Pancreas (tissue), 10 donors: ENCODE data around the gene PPP1R26. TPM values are rescaled to one million over a fixed set of nuclear protein-coding genes. Genes with fewer than 3 reads are reported as not detected.

Experiments
- ATAC-seq, 4 donors: fragments of 200-7000 bp; cut with Tn5 transposase; one replicate each; pipeline versions ENCODE4 v1.8.0 to v1.9.1; 2020; ENCODE audit warnings: mild to moderate bottlenecking in 4 of 4, moderate library complexity in 4 of 4
- DNase-seq, 6 donors: peaks; one replicate each; pipeline ENCODE4 v3.0.0-alpha.2; 2020
- FAIRE-seq: peaks from 2 replicates; lab custom pipeline; 2012; peaks lifted over from hg19 to GRCh38; lab: Jason Lieb, UNC
- H3K27ac ChIP-seq, 4 donors: fragments of 200-600 bp; sonication (generic); 1 replicate in 3 of 4; 2 replicates in 1 of 4; pipeline versions ENCODE4 v1.5.0 to v1.8.0; 2020
- H3K27me3 ChIP-seq, 4 donors: fragments of 200-600 bp; one replicate each; pipeline ENCODE4 v1.8.0; 2021
- H3K36me3 ChIP-seq, 3 donors: fragments of 200-600 bp; sonication (generic) in 1 of 3; one replicate each; pipeline versions ENCODE4 v1.5.0 to v1.8.0; 2020 to 2021
- H3K4me1 ChIP-seq, 3 donors: fragments of 200-600 bp; one replicate each; pipeline ENCODE4 v1.8.0; 2021
- H3K4me3 ChIP-seq, 4 donors: fragments of 200-600 bp; sonication (generic) in 2 of 4; one replicate each; pipeline versions ENCODE4 v1.5.0 to v1.8.0; 2020 to 2021
- H3K9me3 ChIP-seq, 4 donors: fragments of 200-600 bp; one replicate each; pipeline ENCODE4 v1.8.0; 2021
- CTCF ChIP-seq, 4 donors: fragments of 200-600 bp; sonication (generic) in 3 of 4; IDR thresholded peaks; one replicate each; pipeline versions ENCODE4 v1.5.0 to v1.8.0; 2021; ENCODE audit warnings: antibody characterized with exemption in 4 of 4
- WGBS, 2 donors: extraction: QIAGEN DNeasy Blood & Tissue Kit; methylation state at CpG; one replicate each; pipeline ENCODE4 v1.1.7; 2013; 5-methylcytosine and 5-hydroxymethylcytosine counted together
- intact Hi-C, 3 donors: fragments of 100-400 bp; cut with DNase I; formaldehyde crosslinking; loops; one replicate each; pipeline versions ENCODE4 v1.11.1 to v1.14.2; 2022
- polyA plus RNA-seq, 2 donors: library from polyadenylated mRNA; stranded (reverse); fragments of 200-250 nt; gene quantifications; one replicate each; pipeline ENCODE4 v1.2.3, GENCODE V29; 2013
- total RNA-seq, 6 donors: library from RNA; stranded (reverse); fragmentation: NEBNext Ultra II Directional in 4 of 6; extraction: Animal tissue kit (Norgen Biotek cat#: 25700) in 4 of 6; gene quantifications; one replicate each; pipeline versions ENCODE4 v1.2.1 to v1.2.4, GENCODE V29; 2021 to 2023
- donor health status: healthy with polysubstance abuse.
- donor health status: DM: no; HTN: no; CAD: no; lungs with moderate emphysema.
- donor health status: DM: no; HTN: no; CAD: no.
- donor health status: control.
- donor health status: control.
- donor health status: Bipolar disorder and iron deficiency.
- donor health status: DM: yes; HTN: yes; CAD: no.
- donor health status: DM: no; HTN: no; CAD: no.
- donor health status: DM: no; HTN: no; CAD: no.
- donor health status: DM: yes; HTN: yes; CAD: no.

Gene PPP1R26
- total and polyA plus RNA-seq, 8 donors, result 9.4 to 20.0 (median 12.4) TPM

DNA sequence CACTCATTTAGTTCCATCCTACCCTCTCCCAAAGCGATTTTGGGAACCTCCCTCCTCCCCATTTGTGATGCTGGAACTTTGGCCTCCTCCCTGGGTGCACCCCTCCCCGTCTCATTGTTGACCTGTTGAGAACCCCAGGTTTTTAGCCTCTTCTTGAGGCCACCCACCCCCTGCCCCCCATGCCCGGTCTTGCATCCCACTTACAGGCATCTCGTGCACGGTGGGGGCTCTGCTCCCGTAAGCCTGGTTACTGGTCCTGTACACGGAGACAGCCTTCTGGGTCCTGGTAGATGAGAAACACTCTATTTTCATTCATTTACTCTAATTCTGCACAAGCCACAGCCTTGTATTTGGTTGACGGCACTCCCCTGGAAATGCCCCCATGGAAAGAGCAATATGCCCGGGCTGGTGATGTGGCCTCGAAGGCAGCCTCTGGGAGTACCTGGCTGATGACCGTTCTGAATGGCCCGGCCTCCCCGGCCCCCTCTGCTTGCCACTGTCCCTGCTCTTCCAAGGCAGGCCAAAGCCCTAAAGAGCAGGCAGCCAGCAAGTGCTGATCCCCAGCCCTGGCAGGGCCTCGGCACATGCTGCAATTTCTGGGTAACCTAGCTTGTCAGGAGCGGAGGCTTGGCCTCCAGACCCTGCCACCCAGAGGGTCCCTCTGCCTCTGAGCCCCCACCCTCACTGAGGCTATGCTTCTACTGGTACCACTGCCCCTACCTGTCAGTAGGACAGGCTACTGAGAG lies 19.0 kb downstream of the PPP1R26 start:
- Histone ChIP-seq H3K27ac (peak overlapping the region in 1 of 4 donors; percentile 55), H3K27me3 (no peaks in the 10 kb centered on the region), H3K4me1 (peaks cover 0 to 11% (median 3%) of the 10 kb centered on the region in 3 donors), H3K9me3 (no peaks in the 10 kb centered on the region), H3K4me3 (peak overlapping the region in 1 of 4 donors; percentile 98), H3K36me3 (peaks cover 0 to 3% (median 2%) of the 10 kb centered on the region in 3 donors)
- ATAC-seq, result no peak
- intact Hi-C loops, result no loop called here
- peak in 2 of 6 donors; percentile 39 to 62 for DNase-seq
- no peak for TF ChIP-seq CTCF (IDR thresholded peaks at IDR 0.05)
- no peak for FAIRE-seq
- 72 to 82% methylated on average over 15 of the region's 15 CpGs for WGBS, 2 donors

- no peak for FAIRE-seq
- Histone ChIP-seq H3K4me3 (peak overlapping the region; percentile 86 to 98 (median 90)), H3K4me1 (peaks cover 0 to 11% (median 3%) of the 10 kb centered on the region in 3 donors), H3K27ac (peak overlapping the region; percentile 55 to 75 (median 70)), H3K36me3 (peaks cover 2 to 12% (median 7%) of the 10 kb centered on the region in 3 donors), H3K27me3 (no peaks in the 10 kb centered on the region), H3K9me3 (no peaks in the 10 kb centered on the region)
- ATAC-seq, result peak; percentile 88 to 94 (median 90)
- intact Hi-C loops, result no loop called here
- peak; percentile 95 to 99 (median 96) for DNase-seq
- 0 to 1% methylated on average over 47 to 58 of the region's 58 CpGs for WGBS, 2 donors
- no peak for TF ChIP-seq CTCF (IDR thresholded peaks at IDR 0.05)
Observed at GRCh38 chr9:135499326-135500070, 19.9 kb downstream of the PPP1R26 start.

DNA sequence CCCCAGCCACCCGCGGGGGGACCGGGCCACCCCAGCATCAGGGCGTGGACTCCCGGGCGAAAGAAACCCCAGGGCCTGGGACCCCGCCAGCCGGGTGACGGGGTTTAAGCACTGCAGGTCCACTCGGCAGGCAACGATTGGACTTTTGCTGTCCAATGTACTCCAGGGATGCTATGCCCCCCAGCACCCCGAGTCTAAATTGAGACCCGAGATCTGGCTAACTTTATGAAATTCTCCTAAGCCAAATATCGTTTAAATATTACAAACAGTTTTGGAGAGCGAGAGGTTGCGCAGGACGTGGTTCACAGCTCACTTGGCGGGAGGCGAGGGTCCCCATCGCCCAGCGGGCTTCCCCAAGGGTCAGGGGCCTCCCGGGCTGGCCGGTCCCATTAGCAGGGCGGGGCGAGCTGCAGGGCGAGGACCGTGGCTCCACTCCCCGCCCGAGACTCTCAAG lies 20.5 kb downstream of the PPP1R26 start:
- FAIRE-seq, result no peak
- Histone ChIP-seq H3K4me3 (peak overlapping the region; percentile 86 to 98 (median 90)), H3K27me3 (no peaks in the 10 kb centered on the region), H3K9me3 (no peaks in the 10 kb centered on the region), H3K36me3 (peaks cover 2 to 12% (median 7%) of the 10 kb centered on the region in 3 donors), H3K27ac (peak overlapping the region; percentile 55 to 75 (median 70)), H3K4me1 (peaks cover 0 to 11% (median 3%) of the 10 kb centered on the region in 3 donors)
- WGBS, 2 donors, result 0% methylated on average over 26 to 29 of the region's 29 CpGs
- no peak for DNase-seq
- TF ChIP-seq CTCF (IDR thresholded peaks at IDR 0.05), result no peak
- intact Hi-C loops, result no loop called here
- ATAC-seq, result peak in 3 of 4 donors; percentile 16 to 31 (median 22)

- peak within 1 kb of the TSS; percentile 86 to 98 (median 90) for H3K4me3 ChIP-seq
- no peaks in the 10 kb centered on the region for H3K27me3 ChIP-seq
- peaks cover 0 to 11% (median 3%) of the 10 kb centered on the region in 3 donors for H3K4me1 ChIP-seq
- peaks cover 2 to 12% (median 7%) of the 10 kb centered on the region in 3 donors for H3K36me3 ChIP-seq
- intact Hi-C loops, result no loop called here
- peak; percentile 82 to 96 (median 90) for DNase-seq
- TF ChIP-seq CTCF (IDR thresholded peaks at IDR 0.05), result peak; percentile 76 to 91 (median 88)
- no peak for FAIRE-seq
- 0 to 1% methylated on average over 70 to 92 of the region's 92 CpGs for WGBS, 2 donors
- peak; percentile 94 to 99 (median 95) for ATAC-seq
- H3K9me3 ChIP-seq, result no peaks in the 10 kb centered on the region
- peak within 1 kb of the TSS; percentile 55 to 75 (median 70) for H3K27ac ChIP-seq
Observed at GRCh38 chr9:135500525-135501260, 21.1 kb downstream of the PPP1R26 start, which contains the start of gene MRPS2. Gene MRPS2 (plus strand): TSS chr9:135500682. CDS start chr9:135500711, 29 bp downstream.
